GM10266 (cell line): ENCODE data around the gene GTF3C5.
"Not testable (repeated sequence)": the region's sequence is repeated elsewhere in the genome, so short reads cannot be mapped to it uniquely, and the experiment has no call there.

ENCODE experiments used
- DNase-seq: peaks from one replicate; pipeline ENCODE4 v3.0.0; 2012; ENCODE audit errors: extremely low spot score
- CTCF ChIP-seq: IDR thresholded peaks from 2 replicates; pipeline ENCODE4 v1.5.1; 2012; ENCODE audit warnings: mild to moderate bottlenecking, low read depth; ENCODE audit not compliant: control insufficient read depth, insufficient read depth; ENCODE audit errors: missing control alignments

The GTF3C5 gene

GRCh38 chr9:132991351-132992300 is 39.2 kb upstream of the GTF3C5 start:
- TF ChIP-seq CTCF = no peak
- DNase-seq = no peak

GRCh38 chr9:132993511-132993939 is 37.3 kb upstream of the GTF3C5 start:
- no peak for DNase-seq
- TF ChIP-seq CTCF = no peak

GRCh38 chr9:132994410-132995120 is 36.2 kb upstream of the GTF3C5 start:
- peak; percentile 51 for DNase-seq

GRCh38 chr9:132995121-132995420 is 35.7 kb upstream of the GTF3C5 start:
- no peak for TF ChIP-seq CTCF
- DNase-seq = no peak

More at GRCh38 chr9:132994410-132995120, 36.2 kb upstream of the GTF3C5 start:
- no peak for TF ChIP-seq CTCF

GRCh38 chr9:132995879-132996278 is 34.9 kb upstream of the GTF3C5 start:
- no peak for DNase-seq
- no peak for TF ChIP-seq CTCF

- no peak for TF ChIP-seq CTCF
- no peak for DNase-seq
Measured at GRCh38 chr9:132996526-132996925, 34.3 kb upstream of the GTF3C5 start.

GRCh38 chr9:132997591-132997990 is 33.2 kb upstream of the GTF3C5 start:
- no peak for TF ChIP-seq CTCF
- DNase-seq = no peak

GRCh38 chr9:132998221-132998620 is 32.6 kb upstream of the GTF3C5 start:
- DNase-seq = not testable (repeated sequence)
